Stomach smooth muscle (tissue), 2 donors: Measurements from ENCODE around the gene KCNJ11.
"Not testable (repeated sequence)": the region's sequence is repeated elsewhere in the genome, so short reads cannot be mapped to it uniquely, and the experiment has no call there.

Experiments
- H3K27ac ChIP-seq: one replicate; pipeline ENCODE4 v1.7.0; 2013; ENCODE audit warnings: mild to moderate bottlenecking, low read length, inconsistent platforms
- H3K27me3 ChIP-seq, 2 donors: one replicate each; pipeline ENCODE4 v1.7.0; 2013; ENCODE audit warnings: low read length in 2 of 2; ENCODE audit not compliant: insufficient read depth in 2 of 2, control insufficient read depth in 1 of 2
- H3K36me3 ChIP-seq, 2 donors: one replicate each; pipeline ENCODE4 v1.7.0; 2013; ENCODE audit warnings: low read length in 2 of 2; ENCODE audit not compliant: control insufficient read depth in 2 of 2, insufficient read depth in 2 of 2
- H3K4me1 ChIP-seq: one replicate; pipeline ENCODE4 v1.7.0; 2013; ENCODE audit warnings: low read length; ENCODE audit not compliant: control insufficient read depth, insufficient read depth
- H3K4me3 ChIP-seq, 2 donors: one replicate each; pipeline ENCODE4 v1.7.0; 2013; ENCODE audit warnings: low read length in 2 of 2
- H3K9ac ChIP-seq, 2 donors: one replicate each; pipeline ENCODE4 v1.7.0; 2013; ENCODE audit warnings: low read length in 2 of 2, mild to moderate bottlenecking in 1 of 2
- H3K9me3 ChIP-seq, 2 donors: one replicate each; pipeline ENCODE4 v1.7.0; 2013; ENCODE audit warnings: low read length in 2 of 2; ENCODE audit not compliant: control insufficient read depth in 2 of 2
- donor health status: healthy.
- donor health status: Pancreatic carcinoma.

The KCNJ11 gene

DNA sequence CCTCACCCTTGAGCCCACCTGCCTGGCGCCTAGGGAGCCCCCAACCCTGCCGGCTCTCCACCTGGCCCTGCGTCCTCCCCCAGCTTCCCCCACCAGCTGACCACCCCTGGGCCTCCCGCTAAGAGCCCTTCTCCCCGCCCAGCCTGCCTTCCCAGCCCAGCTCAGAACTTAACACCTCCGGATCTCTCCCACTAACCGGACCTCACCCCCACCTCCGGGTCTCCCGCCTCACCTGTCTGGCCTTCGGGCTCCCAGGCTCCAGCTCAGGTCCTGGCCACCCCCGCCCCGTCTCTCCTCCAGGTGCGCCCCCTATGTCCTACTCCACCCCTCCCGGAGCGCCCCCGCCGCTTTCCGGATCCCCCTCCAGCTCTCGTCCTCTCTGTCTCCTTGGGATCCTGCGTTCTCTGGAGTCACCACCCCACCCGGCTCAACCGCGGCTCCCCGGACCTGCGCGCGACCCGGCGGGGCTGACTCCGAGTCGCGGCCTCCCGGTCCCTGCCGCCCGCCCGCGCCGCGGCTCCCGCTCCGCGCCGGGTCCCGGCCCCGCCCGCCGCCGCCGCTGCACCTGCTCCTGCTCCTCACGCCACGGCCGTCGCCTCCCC, at the start of gene KCNJ11:
TSS of gene KCNJ11 (minus strand) at position 51 of the 602 bp plus-strand sequence. CDS start 568 bp downstream, outside the sequence.
- Histone ChIP-seq H3K9me3 (no peaks in the 10 kb centered on the region), H3K27ac (no peak within 1 kb of the TSS), H3K4me1 (peaks cover 17% of the 10 kb centered on the region), H3K36me3 (no peaks in the 10 kb centered on the region), H3K9ac (no peak within 1 kb of the TSS), H3K4me3 (peak within 1 kb of the TSS; percentile 58 to 72), H3K27me3 (peaks cover 0 to 5% of the 10 kb centered on the region in 2 donors)

GRCh38 chr11:17437366-17437765, 48.9 kb upstream of the KCNJ11 start:
- H3K9ac ChIP-seq, result no peak overlapping the region
- no peaks in the 10 kb centered on the region for H3K36me3 ChIP-seq
- H3K9me3 ChIP-seq, result peaks cover 0 to 2% of the 10 kb centered on the region in 2 donors
- no peaks in the 10 kb centered on the region for H3K4me1 ChIP-seq
- H3K4me3 ChIP-seq, result no peak overlapping the region
- H3K27me3 ChIP-seq, result peaks cover 0 to 13% of the 10 kb centered on the region in 2 donors
- no peak overlapping the region for H3K27ac ChIP-seq

GRCh38 chr11:17434108-17434507, 45.6 kb upstream of the KCNJ11 start:
- H3K9me3 ChIP-seq, result no peaks in the 10 kb centered on the region
- H3K36me3 ChIP-seq, result no peaks in the 10 kb centered on the region
- peaks cover 0 to 3% of the 10 kb centered on the region in 2 donors for H3K27me3 ChIP-seq
- H3K9ac ChIP-seq, result no peak overlapping the region
- no peak overlapping the region for H3K27ac ChIP-seq
- no peaks in the 10 kb centered on the region for H3K4me1 ChIP-seq
- no peak overlapping the region for H3K4me3 ChIP-seq

DNA sequence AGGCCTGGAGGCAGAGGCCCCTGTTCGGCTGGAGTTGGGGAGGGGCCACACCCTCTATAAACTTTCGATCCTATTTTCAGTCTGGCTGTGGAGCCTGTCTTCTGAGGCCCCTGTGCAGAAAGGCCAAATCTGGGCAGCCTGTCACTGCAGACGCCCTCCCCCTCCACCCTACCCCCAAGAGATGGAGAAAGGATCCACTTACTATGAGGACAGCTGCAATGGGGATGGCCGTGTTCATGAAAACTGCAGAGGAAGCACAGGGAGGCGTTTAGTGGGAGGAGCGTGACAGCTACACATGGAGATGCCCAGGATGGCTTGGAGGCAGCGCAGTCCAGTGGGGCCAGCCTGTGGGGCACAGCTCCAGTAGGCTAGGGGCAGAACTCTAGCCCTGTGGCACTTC, 43.5 kb upstream of the KCNJ11 start:
- Histone ChIP-seq H3K27me3 (no peaks in the 10 kb centered on the region), H3K9ac (no peak overlapping the region), H3K36me3 (no peaks in the 10 kb centered on the region), H3K4me3 (no peak overlapping the region), H3K4me1 (no peaks in the 10 kb centered on the region), H3K27ac (no peak overlapping the region), H3K9me3 (no peaks in the 10 kb centered on the region)

- no peaks in the 10 kb centered on the region for H3K4me1 ChIP-seq
- H3K9me3 ChIP-seq, result no peaks in the 10 kb centered on the region
- no peak overlapping the region for H3K9ac ChIP-seq
- no peak overlapping the region for H3K27ac ChIP-seq
- no peaks in the 10 kb centered on the region for H3K27me3 ChIP-seq
- H3K36me3 ChIP-seq, result no peaks in the 10 kb centered on the region
- H3K4me3 ChIP-seq, result no peak overlapping the region
Observed at GRCh38 chr11:17431139-17431538, 42.7 kb upstream of the KCNJ11 start.

GRCh38 chr11:17430616-17431015, 42.2 kb upstream of the KCNJ11 start:
- Histone ChIP-seq H3K9ac (no peak overlapping the region), H3K27ac (no peak overlapping the region), H3K4me3 (no peak overlapping the region), H3K9me3 (no peaks in the 10 kb centered on the region), H3K36me3 (no peaks in the 10 kb centered on the region), H3K27me3 (no peaks in the 10 kb centered on the region), H3K4me1 (no peaks in the 10 kb centered on the region)

DNA sequence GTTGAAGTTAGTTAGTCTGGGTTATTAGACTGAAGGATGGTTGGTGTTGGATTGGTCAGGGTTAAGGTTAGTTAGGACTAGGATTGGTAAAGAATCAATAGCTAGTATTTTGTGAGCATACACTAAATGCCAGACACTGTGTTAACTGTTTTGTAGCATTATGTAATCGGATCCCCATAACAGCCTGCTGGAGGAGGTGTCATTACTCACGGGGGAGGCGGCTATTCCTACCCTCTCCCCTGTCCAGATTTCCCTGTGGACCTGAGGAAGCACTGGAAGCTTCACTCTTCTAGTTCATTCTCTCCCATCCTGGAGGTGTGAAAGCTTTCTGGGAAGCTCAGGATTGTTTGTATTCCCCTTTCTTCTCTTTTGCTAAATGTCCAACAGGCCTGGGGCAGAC, 40.5 kb upstream of the KCNJ11 start:
- Histone ChIP-seq H3K27ac (no peak overlapping the region), H3K9me3 (no peaks in the 10 kb centered on the region), H3K36me3 (no peaks in the 10 kb centered on the region), H3K4me1 (no peaks in the 10 kb centered on the region), H3K4me3 (no peak overlapping the region), H3K9ac (no peak overlapping the region), H3K27me3 (no peaks in the 10 kb centered on the region)

- no peaks in the 10 kb centered on the region for H3K36me3 ChIP-seq
- no peak overlapping the region for H3K4me3 ChIP-seq
- H3K9me3 ChIP-seq, result no peaks in the 10 kb centered on the region
- H3K27me3 ChIP-seq, result peaks cover 0 to 2% of the 10 kb centered on the region in 2 donors
- no peak overlapping the region for H3K27ac ChIP-seq
- H3K4me1 ChIP-seq, result no peaks in the 10 kb centered on the region
- no peak overlapping the region for H3K9ac ChIP-seq
Observed at GRCh38 chr11:17428261-17428660, 39.8 kb upstream of the KCNJ11 start.

DNA sequence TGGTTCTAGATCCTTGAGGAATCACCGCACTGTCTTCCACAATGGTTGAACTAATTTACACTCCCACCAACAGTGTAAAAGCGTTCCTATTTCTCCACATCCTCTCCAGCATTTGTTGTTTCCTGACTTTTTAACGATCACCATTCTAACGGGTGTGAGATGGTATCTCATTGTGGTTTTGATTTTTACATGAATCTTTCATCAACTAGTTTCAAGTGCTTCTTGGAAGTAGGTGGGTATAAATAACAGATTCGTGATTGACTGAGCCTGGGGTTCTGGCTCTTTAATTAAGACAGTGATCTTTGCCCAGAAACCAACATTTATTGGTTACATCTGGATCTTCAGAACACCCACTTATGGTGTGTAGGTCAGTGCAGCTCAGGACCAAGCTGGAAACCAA, 37.8 kb upstream of the KCNJ11 start:
- not testable (repeated sequence) for H3K27ac ChIP-seq, H3K9me3 ChIP-seq, H3K4me3 ChIP-seq, H3K27me3 ChIP-seq, H3K36me3 ChIP-seq, H3K9ac ChIP-seq, H3K4me1 ChIP-seq

- Histone ChIP-seq H3K9me3 (no peaks in the 10 kb centered on the region), H3K4me1 (no peaks in the 10 kb centered on the region), H3K27me3 (peaks cover 0 to 12% of the 10 kb centered on the region in 2 donors), H3K36me3 (no peaks in the 10 kb centered on the region), H3K9ac (no peak overlapping the region), H3K4me3 (no peak overlapping the region), H3K27ac (no peak overlapping the region)
Observed at GRCh38 chr11:17423533-17424310, 35.3 kb upstream of the KCNJ11 start.

DNA sequence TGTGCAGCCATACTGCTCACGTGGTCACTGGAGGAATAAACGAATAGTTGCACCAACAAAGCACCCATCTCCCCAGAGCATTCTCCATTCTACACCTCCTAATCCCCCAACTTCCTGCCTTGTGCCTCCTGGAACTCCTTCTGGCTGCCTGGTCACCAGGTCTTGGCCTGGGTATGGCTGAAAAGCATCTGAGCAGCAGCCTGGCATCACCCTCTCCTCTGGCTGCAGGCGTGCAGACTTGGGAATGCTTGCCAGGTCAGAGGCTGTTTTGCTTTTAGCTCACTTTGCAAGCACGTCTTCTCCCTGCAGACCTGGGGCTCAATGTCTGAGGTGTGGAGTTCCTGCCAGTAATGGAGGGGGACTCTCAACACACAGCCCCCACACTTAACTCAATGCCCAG, 33.3 kb upstream of the KCNJ11 start:
- Histone ChIP-seq H3K27me3 (peaks cover 3 to 14% of the 10 kb centered on the region in 2 donors), H3K9ac (no peak overlapping the region), H3K4me1 (no peaks in the 10 kb centered on the region), H3K4me3 (no peak overlapping the region), H3K27ac (no peak overlapping the region), H3K36me3 (no peaks in the 10 kb centered on the region), H3K9me3 (no peaks in the 10 kb centered on the region)
